ENCODE results near the gene CD63.
"Not testable (repeated sequence)": the region's sequence is repeated elsewhere in the genome, so short reads cannot be mapped to it uniquely, and the experiment has no call there.

The CD63 gene
- total RNA-seq = 19.5 to 50.6 reads per million in 2 donors

DNA sequence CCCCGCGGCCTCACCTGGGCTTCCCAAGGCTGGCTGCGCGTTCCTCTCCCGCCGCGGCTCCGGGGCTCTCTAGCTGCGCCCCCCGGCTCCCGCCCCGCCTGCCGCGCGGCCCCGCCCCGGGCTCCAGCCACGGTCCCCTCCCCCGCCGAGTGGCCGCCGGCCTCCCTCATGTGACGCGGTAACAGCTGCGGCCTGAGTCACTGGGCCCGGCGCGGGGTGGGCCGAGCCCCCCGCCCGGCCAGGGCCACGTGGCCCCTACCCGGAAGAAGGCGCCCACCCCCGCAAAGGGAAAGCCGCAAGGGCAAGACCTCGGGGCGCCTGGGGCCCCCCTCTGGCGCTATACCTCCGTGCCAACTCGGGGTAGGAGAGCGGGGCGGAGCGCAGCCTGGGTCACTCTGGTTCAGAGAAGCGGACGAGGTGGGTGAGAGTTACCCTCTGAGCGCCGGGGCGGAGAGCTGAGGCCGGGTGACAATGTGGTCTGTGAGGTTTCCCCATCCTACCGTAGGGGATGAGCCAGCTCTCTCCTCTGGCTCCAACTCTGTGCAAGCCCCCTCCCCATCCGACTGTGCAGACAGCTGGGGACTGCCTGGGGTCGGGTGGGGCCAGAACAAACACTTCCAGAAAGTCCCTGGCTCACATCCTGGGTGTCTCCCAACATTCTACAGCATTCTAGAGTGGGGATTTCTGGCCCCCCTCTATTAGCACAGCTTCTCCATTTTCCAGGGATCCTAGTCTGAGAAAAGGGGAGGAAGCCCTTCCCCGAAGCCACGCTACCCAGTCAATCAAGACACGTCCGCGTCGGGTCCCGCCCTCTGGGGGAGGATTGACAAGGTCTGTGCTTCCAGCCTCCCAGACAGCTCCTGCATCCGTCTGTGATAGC, at the start of gene CD63:
CD63 (minus strand) TSS at position 71 of the 880 bp plus-strand sequence. CDS start 668 bp downstream, outside the sequence.
- DNase-seq = peak; percentile 45

DNA sequence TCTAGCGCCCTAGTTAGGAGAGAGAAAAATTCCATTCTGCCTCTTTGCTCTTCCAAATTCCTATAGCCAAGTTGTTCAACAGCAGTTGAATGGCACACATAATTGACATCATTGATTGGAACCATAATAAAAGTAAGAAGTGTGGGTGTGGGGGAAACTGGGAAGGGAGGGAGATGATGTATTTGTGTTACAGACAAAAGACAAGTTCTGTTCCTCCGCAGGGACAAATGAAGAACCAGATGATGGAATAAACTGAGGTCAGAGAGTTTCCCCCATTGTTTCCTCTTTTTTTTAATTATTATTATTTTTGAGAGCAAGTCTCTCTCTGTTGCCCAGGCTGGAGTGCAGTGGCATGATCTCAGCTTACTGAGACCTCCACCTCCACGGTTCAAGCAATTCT, 49.0 kb upstream of the CD63 start:
- DNase-seq = no peak

GRCh38 chr12:55771736-55772135, 42.9 kb upstream of the CD63 start:
- DNase-seq = no peak

DNA sequence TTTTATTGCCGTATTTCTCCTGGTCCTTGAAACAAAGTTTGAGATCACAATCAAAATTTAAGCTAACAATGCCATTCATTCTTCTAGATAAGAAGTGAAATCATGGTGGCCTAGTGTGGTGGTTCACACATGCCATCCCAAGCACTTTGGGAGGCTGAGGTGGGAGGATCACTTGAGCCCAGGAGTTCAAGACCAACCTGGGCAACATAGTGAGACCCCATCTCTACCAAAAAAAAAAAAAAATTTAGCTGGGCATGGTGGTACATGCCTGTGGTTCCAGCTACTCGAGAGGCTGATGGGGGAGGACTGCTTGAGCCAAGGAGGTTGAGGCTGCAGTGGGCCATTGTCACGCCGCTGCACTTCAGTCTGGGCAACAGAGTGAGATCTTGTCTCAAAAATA, 38.3 kb upstream of the CD63 start:
- DNase-seq = no peak

GRCh38 chr12:55765736-55766290, 37.0 kb upstream of the CD63 start:
- DNase-seq = no peak

DNA sequence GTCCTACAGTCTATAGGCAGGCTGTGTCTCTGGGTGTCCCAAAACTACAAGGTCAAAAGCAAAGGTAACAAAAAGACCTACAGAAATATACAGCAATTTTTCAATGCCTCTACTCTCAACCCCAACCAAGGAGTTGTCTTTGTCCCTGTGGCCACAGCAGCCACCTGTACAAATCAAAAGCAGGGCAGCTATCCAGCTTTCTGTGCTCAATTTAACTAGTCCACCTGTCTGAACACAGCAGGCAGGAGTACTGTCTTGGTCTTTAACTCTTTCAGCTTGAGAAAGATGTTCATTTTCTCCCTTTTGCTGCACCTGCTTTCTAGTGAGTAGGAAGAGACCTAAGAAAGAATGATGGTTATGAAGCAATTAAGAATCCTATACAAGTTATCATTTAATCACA, 33.8 kb upstream of the CD63 start:
- no peak for DNase-seq

DNA sequence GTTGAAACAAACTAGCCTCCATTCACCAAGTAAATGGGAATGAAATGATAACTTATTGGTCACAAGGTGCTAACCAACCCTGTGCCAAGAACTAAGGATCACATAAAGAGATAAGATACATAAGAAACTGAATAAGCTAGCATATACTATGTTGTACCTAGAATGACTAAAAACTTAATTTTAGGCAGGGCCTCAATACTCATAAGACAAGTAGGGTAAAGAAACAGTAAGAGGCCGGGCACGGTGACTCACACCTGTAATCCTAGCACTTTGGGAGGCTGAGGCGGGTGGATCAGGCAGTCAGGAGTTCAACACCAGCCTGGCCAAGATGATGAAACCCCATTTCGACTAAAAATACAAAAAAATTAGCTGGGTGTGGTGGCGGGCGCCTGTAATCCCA, 31.9 kb upstream of the CD63 start:
- DNase-seq = no peak

GRCh38 chr12:55758575-55758974, 29.8 kb upstream of the CD63 start:
- DNase-seq = not testable (repeated sequence)

GRCh38 chr12:55757701-55758100, 28.9 kb upstream of the CD63 start:
- DNase-seq = no peak

DNA sequence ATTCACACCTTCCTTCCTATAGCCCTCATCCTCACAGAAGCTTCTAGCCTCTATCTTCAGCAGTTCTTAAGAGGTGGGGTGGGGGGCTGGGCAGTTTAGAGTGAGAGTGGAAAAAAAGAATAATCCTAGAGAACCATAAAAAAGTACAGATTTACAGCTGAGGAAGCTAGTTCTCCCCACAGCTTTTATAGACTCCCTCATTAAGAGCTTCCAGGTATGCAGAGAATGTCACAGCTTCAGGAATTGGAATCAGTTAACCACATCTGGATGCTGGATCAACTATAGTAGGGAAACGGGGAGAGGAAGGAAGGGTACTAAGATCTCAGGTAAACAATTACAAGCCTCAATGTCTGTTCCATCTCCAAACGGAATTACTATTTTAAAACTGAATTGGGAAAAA, 26.4 kb upstream of the CD63 start:
- DNase-seq = no peak

DNA sequence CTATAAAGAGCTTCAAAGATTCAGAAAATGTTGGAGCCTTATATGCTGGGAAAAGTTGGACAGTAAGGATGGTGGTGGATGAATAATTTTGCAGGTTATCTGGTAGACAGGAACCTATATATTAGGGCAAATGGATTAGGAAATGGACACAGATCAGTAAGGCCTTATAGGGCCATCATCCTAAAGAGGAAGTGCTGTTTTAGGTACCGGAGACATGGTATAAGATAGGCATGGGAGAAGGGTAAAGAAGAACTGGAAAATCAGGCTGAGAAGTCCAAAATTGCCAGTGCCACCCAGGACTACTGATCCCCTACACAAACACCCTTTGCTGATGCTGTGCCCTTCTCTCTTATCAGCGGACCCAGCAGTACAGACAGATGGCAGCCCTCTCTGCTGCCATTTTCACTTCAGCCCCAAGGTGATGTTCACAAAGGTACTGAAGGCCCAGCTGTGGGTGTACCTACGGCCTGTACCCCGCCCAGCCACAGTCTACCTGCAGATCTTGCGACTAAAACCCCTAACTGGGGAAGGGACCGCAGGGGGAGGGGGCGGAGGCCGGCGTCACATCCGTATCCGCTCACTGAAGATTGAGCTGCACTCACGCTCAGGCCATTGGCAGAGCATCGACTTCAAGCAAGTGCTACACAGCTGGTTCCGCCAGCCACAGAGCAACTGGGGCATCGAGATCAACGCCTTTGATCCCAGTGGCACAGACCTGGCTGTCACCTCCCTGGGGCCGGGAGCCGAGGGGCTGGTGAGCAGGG, 19.6 kb upstream of the CD63 start:
- no peak for DNase-seq

- no peak for DNase-seq
These were observed 18.1 kb upstream of the CD63 start for GRCh38 chr12:55746913-55747231.

DNA sequence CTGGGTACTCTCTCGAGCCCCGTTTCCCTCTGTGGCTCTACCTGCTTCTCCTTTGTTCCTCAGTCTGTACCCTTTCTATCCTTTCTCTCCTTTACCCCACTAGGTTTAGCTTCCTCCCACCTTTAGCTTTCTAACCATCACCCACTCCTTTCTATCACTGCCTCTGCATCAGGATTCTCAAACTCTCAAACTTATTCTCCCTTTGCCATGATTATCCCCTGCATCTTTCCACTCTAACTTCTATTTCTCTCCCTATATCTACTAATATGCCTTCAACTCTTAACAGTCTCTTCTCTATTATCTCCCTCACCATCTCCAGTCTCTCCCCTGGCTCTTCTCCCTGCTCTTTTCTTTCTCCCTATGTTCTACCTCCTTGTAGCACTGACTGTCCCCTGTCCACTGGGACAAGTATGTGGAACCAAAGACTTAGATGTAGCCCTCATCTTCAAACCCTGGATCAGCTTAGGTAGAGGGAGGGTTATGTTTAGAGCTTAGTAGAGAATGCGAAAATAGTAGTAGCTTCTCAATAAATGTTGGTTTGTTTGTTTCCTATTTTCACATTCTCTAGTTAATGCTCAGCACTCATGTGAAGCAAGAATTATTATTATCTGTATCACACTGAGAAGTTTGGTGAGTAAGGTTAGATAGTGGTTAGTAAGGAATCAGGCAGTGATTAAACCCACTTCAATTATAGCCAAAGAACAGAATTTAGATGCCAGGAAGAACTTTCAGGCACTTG, 17.5 kb upstream of the CD63 start:
- DNase-seq = no peak

DNA sequence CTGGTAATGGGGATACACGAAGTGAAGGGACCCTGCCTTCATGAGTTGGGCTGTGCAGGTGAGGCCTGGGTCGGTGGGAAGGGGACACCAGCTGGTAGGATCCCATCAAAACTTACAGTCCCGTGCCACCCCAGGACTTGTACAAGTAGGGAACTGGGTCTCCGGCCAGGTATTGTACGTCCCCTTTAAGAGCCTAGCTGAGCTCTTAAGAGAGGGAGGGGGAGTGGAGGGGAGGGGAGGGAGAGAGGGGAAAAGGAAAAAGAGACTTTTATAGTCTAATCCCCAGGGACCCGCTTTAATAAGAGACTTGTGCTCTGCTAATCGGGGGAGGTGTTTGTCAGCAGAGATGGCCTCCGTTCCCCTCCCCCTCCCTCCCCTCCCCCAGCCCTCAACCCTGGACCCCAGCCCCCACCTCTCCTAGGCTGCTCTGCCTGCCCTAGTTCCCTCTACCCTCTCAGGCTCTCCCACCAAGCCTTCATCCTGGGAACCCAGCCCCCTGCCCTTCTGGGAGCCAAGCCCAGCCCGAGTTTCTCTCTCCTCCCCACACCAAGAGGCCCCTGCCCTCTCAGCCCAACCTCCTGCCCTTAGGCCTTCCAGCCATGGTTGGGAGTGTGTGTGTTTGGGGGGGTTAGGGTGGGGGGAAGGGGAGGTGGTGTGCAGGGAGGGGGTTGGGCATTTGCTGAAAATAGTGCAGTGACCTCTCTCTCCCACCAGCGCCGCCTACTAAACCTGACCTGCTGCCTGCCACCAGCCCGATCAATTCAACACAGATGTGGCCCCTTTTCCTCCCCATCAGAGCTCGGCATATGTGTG, 16.8 kb upstream of the CD63 start:
- no peak for DNase-seq

DNA sequence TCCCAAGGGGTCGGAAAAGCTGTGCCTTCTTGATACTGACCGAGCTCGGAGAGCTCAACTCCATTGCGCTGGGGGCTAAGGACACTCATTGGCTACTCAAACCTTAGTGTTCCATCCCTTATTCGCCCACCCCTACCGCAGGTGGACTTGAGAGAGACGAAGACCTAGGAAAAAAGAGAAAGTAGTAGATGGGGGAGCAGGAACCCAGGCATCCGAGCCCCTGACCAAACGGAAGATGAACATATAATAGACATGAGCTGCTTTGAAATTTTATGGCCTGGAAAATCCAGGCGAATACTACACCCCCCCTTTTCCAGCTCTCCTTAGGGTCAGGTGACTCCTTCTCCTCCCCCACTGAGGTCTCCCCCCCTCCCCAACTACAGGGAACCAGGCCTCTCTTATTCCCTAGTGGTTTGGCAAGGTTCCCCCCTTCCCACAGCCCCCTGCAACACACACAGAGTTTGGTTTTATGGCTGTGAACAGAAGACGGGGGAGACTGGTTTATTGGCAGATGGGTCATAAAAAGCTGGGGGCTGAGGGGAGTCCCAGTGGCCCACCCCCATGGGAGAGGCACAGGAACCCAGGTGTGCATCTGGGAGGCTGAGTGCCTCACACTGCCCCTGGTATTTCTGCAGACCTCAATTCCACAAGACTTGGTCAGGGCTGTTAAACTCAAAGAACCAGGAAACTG, 15.7 kb upstream of the CD63 start:
- no peak for DNase-seq

GRCh38 chr12:55743406-55744339, 14.9 kb upstream of the CD63 start:
- DNase-seq = peak; percentile 33

GRCh38 chr12:55742719-55743405, 14.1 kb upstream of the CD63 start, which contains the start of gene GDF11:
TSS of gene GDF11 (plus strand) at chr12:55743122. CDS start at chr12:55743317, 195 bp downstream.
- peak; percentile 71 for DNase-seq

- no peak for DNase-seq
These were observed 13.3 kb upstream of the CD63 start for GRCh38 chr12:55741931-55742680.

- no peak for DNase-seq
These were observed 10.2 kb upstream of the CD63 start for GRCh38 chr12:55739025-55739378.

Measured in T-helper 9 cell (primary cell).